WTC11 (cell line): ENCODE data around the gene OPRL1. TPM values are rescaled to one million over a fixed set of nuclear protein-coding genes. Genes with fewer than 3 reads are reported as not detected.
A peak's percentile ranks its signal among the peaks of the same experiment; 100 is the strongest.

Experiments
- ATAC-seq: fragments of 200-7000 bp; cut with Tn5 transposase; 2 replicates; pipeline ENCODE4 v1.10.0; 2021; ENCODE audit warnings: mild to moderate bottlenecking, moderate library complexity
- CTCF ChIA-PET: fragments of 300-600 bp; sonication (Branson Sonifier 250); formaldehyde crosslinking; loops from one replicate; lab custom pipeline; 2021; ENCODE audit warnings: antibody characterized with exemption; lab: Charles Lee
- POLR2A ChIA-PET: fragments of 350-600 bp; sonication (Branson Sonifier 250); formaldehyde crosslinking; loops from one replicate; lab custom pipeline; 2021; ENCODE audit warnings: antibody characterized with exemption; lab: Charles Lee
- DNase-seq: peaks from one replicate; pipeline ENCODE4 v3.0.0; 2021; ENCODE audit warnings: low spot score
- H3K27ac Mint-ChIP-seq: 2 replicates; pipeline ENCODE4 v1.8.0; 2021; ENCODE audit warnings: mixed read lengths
- H3K27me3 Mint-ChIP-seq: 2 replicates; pipeline ENCODE4 v1.8.0; 2021; ENCODE audit warnings: low read depth, mild to moderate bottlenecking, moderate library complexity, mixed read lengths
- H3K36me3 Mint-ChIP-seq: 2 replicates; pipeline ENCODE4 v1.8.0; 2021; ENCODE audit warnings: mixed read lengths
- H3K4me1 Mint-ChIP-seq: 2 replicates; pipeline ENCODE4 v1.8.0; 2022; ENCODE audit warnings: mixed read lengths
- H3K4me3 Mint-ChIP-seq: 2 replicates; pipeline ENCODE4 v1.8.0; 2021; ENCODE audit warnings: mild to moderate bottlenecking, moderate library complexity, mixed read lengths
- H3K9me3 Mint-ChIP-seq: 2 replicates; pipeline ENCODE4 v1.8.0; 2021; ENCODE audit warnings: mixed read lengths
- AFF4 ChIP-seq: sonication (generic); formaldehyde crosslinking; IDR thresholded peaks from 2 replicates; pipeline ENCODE4 v1.8.1; 2023; ENCODE audit warnings: mild to moderate bottlenecking, missing genetic modification reagents, borderline replicate concordance
- ATF1 ChIP-seq: sonication (generic); formaldehyde crosslinking; IDR thresholded peaks from 2 replicates; pipeline ENCODE4 v1.8.1; 2023; ENCODE audit warnings: mild to moderate bottlenecking, moderate library complexity, missing genetic modification reagents
- ATF2 ChIP-seq: sonication (generic); formaldehyde crosslinking; IDR thresholded peaks from 2 replicates; pipeline ENCODE4 v1.8.1; 2022; ENCODE audit warnings: low read depth, missing genetic modification reagents, borderline replicate concordance
- CREB1 ChIP-seq: sonication (generic); formaldehyde crosslinking; IDR thresholded peaks from 2 replicates; pipeline ENCODE4 v1.8.0; 2023; ENCODE audit warnings: mild to moderate bottlenecking, missing genetic modification reagents
- ELF4 ChIP-seq: sonication (generic); formaldehyde crosslinking; IDR thresholded peaks from 2 replicates; pipeline ENCODE4 v1.8.1; 2022; ENCODE audit warnings: low read depth, mild to moderate bottlenecking, moderate library complexity, missing genetic modification reagents
- ETV6 ChIP-seq: sonication (generic); formaldehyde crosslinking; IDR thresholded peaks from 2 replicates; pipeline ENCODE4 v1.8.1; 2022; ENCODE audit warnings: mild to moderate bottlenecking, missing genetic modification reagents
- FOXP1 ChIP-seq: sonication (generic); formaldehyde crosslinking; IDR thresholded peaks from 2 replicates; pipeline ENCODE4 v1.8.0; 2022; ENCODE audit warnings: missing genetic modification reagents, mild to moderate bottlenecking, moderate library complexity, borderline replicate concordance
- FOXP4 ChIP-seq: sonication (generic); formaldehyde crosslinking; IDR thresholded peaks from 2 replicates; pipeline ENCODE4 v1.8.0; 2022; ENCODE audit warnings: mild to moderate bottlenecking, missing genetic modification reagents
- GRHL2 ChIP-seq: fragments of 250-450 bp; sonication (Bioruptor Pico); IDR thresholded peaks from 2 replicates; pipeline ENCODE4 v1.8.0; 2022; ENCODE audit warnings: mild to moderate bottlenecking, moderate library complexity; ENCODE audit not compliant: insufficient replicate concordance, severe bottlenecking
- HMGA2 ChIP-seq: fragments of 250-450 bp; sonication (Bioruptor Pico); IDR thresholded peaks from 2 replicates; pipeline ENCODE4 v1.4.0; 2021; ENCODE audit warnings: mild to moderate bottlenecking, moderate library complexity
- IRF1 ChIP-seq: sonication (generic); formaldehyde crosslinking; IDR thresholded peaks from 2 replicates; pipeline ENCODE4 v1.8.0; 2023; ENCODE audit warnings: missing genetic modification reagents
- JAZF1 ChIP-seq: fragments of 250-450 bp; sonication (Bioruptor Pico); IDR thresholded peaks from 2 replicates; pipeline ENCODE4 v1.9.0; 2021; ENCODE audit warnings: moderate library complexity, mild to moderate bottlenecking, inconsistent platforms
- MAX ChIP-seq: sonication (generic); formaldehyde crosslinking; IDR thresholded peaks from 2 replicates; pipeline ENCODE4 v1.8.0; 2022; ENCODE audit warnings: mild to moderate bottlenecking, missing genetic modification reagents
- MXD4 ChIP-seq: fragments of 250-450 bp; sonication (Bioruptor Pico); IDR thresholded peaks from 2 replicates; pipeline ENCODE4 v1.8.0; 2021; ENCODE audit warnings: mild to moderate bottlenecking, moderate library complexity, borderline replicate concordance
- NR1H2 ChIP-seq: sonication (generic); formaldehyde crosslinking; IDR thresholded peaks from 2 replicates; pipeline ENCODE4 v1.9.0; 2021; ENCODE audit warnings: mild to moderate bottlenecking, moderate library complexity, missing genetic modification reagents
- PRRX2 ChIP-seq: fragments of 250-450 bp; sonication (Bioruptor Pico); IDR thresholded peaks from 2 replicates; pipeline ENCODE4 v1.8.0; 2021; ENCODE audit warnings: mild to moderate bottlenecking
- SMAD4 ChIP-seq: sonication (generic); formaldehyde crosslinking; IDR thresholded peaks from 2 replicates; pipeline ENCODE4 v1.8.0; 2022; ENCODE audit warnings: mild to moderate bottlenecking, missing genetic modification reagents
- SOX15 ChIP-seq: fragments of 250-450 bp; sonication (Bioruptor Pico); IDR thresholded peaks from 2 replicates; pipeline ENCODE4 v1.9.0; 2021; ENCODE audit warnings: mild to moderate bottlenecking
- STAT6 ChIP-seq: sonication (generic); formaldehyde crosslinking; conservative IDR thresholded peaks from 2 replicates; pipeline ENCODE4 v1.8.1; 2023; ENCODE audit warnings: mild to moderate bottlenecking, low read depth, missing genetic modification reagents, moderate library complexity
- TEAD4 ChIP-seq: sonication (generic); formaldehyde crosslinking; IDR thresholded peaks from 2 replicates; pipeline ENCODE4 v1.8.0; 2022; ENCODE audit warnings: mild to moderate bottlenecking, missing genetic modification reagents
- ZNF232 ChIP-seq: sonication (generic); formaldehyde crosslinking; IDR thresholded peaks from 2 replicates; pipeline ENCODE4 v1.8.0; 2022; ENCODE audit warnings: mild to moderate bottlenecking, missing genetic modification reagents
- ZNF263 ChIP-seq: sonication (generic); formaldehyde crosslinking; IDR thresholded peaks from 2 replicates; pipeline ENCODE4 v1.8.1; 2022; ENCODE audit warnings: low read depth, mild to moderate bottlenecking, moderate library complexity, missing genetic modification reagents
- ZNF317 ChIP-seq: sonication (generic); formaldehyde crosslinking; IDR thresholded peaks from 2 replicates; pipeline ENCODE4 v1.8.1; 2023; ENCODE audit warnings: low read depth, mild to moderate bottlenecking, moderate library complexity, missing genetic modification reagents, borderline replicate concordance
- ZNF423 ChIP-seq: fragments of 250-450 bp; sonication (Bioruptor Pico); IDR thresholded peaks from 2 replicates; pipeline ENCODE4 v2.1.2; 2022; ENCODE audit warnings: mild to moderate bottlenecking, moderate library complexity
- total RNA-seq: library from RNA; stranded (reverse); gene quantifications from 3 replicates; pipeline ENCODE4 v1.2.3, GENCODE V29; 2021

OPRL1 gene
- total RNA-seq, 1 experiment from 2014 or later = 2.0 TPM

GRCh38 chr20:64038224-64038564, 41.7 kb upstream of the OPRL1 start:
- H3K4me3 Mint-ChIP-seq = peak overlapping the region; percentile 63
- H3K9me3 Mint-ChIP-seq = no peaks in the 10 kb centered on the region
- H3K36me3 Mint-ChIP-seq = peaks cover 5% of the 10 kb centered on the region; the same call in 1 of the 2 replicates
- ChIA-PET CTCF (interaction anchor here (0.7 to 6.1 kb wide), 18 partner anchors 11 to 183 kb away, joined by 3 to 53 read pairs (median 6); partner anchors contain the start of genes LKAAEAR1, PRPF6, SAMD10 and TCEA2), POLR2A (no interaction called here)
- peak; percentile 10 for ATAC-seq
- no peak overlapping the region for H3K27ac Mint-ChIP-seq
- peaks cover 38% of the 10 kb centered on the region for H3K27me3 Mint-ChIP-seq
- TF ChIP-seq ETV6 (CRISPR knock-in tag) = no peak
- no peak for TF ChIP-seq IRF1 (CRISPR knock-in tag)
- no peak for TF ChIP-seq ZNF232 (CRISPR knock-in tag)
- no peak for TF ChIP-seq SMAD4
- TF ChIP-seq SOX15 (CRISPR knock-in tag) = no peak
- no peak for TF ChIP-seq ELF4 (CRISPR knock-in tag)
- TF ChIP-seq NR1H2 = no peak
- no peak for TF ChIP-seq MXD4
- no peak for TF ChIP-seq TEAD4
- peaks cover 28% of the 10 kb centered on the region for H3K4me1 Mint-ChIP-seq
- no peak for DNase-seq

GRCh38 chr20:64038565-64039292, 41.2 kb upstream of the OPRL1 start:
- ChIA-PET POLR2A (no interaction called here), CTCF (interaction anchor here (0.6 to 6.1 kb wide), 27 partner anchors 9 to 150 kb away, joined by 3 to 53 read pairs (median 5); partner anchors contain the start of genes LKAAEAR1, OPRL1, PRPF6 and RGS19)
- Mint-ChIP-seq H3K4me1 (peaks cover 28% of the 10 kb centered on the region), H3K9me3 (no peaks in the 10 kb centered on the region), H3K4me3 (peak overlapping the region; percentile 54), H3K36me3 (peaks cover 2% of the 10 kb centered on the region; the same call in 1 of the 2 replicates), H3K27ac (no peak overlapping the region), H3K27me3 (peaks cover 43% of the 10 kb centered on the region)
- peak; percentile 68 for ATAC-seq
- DNase-seq = peak; percentile 89
- TF ChIP-seq HMGA2 (CRISPR knock-in tag) (no peak), ZNF423 (CRISPR knock-in tag) (peak; percentile 83), CREB1 (CRISPR knock-in tag) (no peak), STAT6 (CRISPR knock-in tag) (no peak), FOXP4 (CRISPR knock-in tag) (no peak), AFF4 (CRISPR knock-in tag) (no peak), FOXP1 (peak; percentile 32; the same call in 1 of the 2 replicates), ATF2 (CRISPR knock-in tag) (no peak), ZNF317 (no peak), PRRX2 (CRISPR knock-in tag) (no peak), ATF1 (no peak), GRHL2 (CRISPR knock-in tag) (no peak), ZNF263 (CRISPR knock-in tag) (peak; percentile 62), JAZF1 (CRISPR knock-in tag) (no peak), MAX (CRISPR knock-in tag) (peak; percentile 61)
